ENCODE measurements around the gene USP34. TPM values are rescaled to one million over a fixed set of nuclear protein-coding genes. Genes with fewer than 3 reads are reported as not detected.

USP34 gene
- total RNA-seq, 1 experiment from 2014 or later, result 76.3 TPM

DNA sequence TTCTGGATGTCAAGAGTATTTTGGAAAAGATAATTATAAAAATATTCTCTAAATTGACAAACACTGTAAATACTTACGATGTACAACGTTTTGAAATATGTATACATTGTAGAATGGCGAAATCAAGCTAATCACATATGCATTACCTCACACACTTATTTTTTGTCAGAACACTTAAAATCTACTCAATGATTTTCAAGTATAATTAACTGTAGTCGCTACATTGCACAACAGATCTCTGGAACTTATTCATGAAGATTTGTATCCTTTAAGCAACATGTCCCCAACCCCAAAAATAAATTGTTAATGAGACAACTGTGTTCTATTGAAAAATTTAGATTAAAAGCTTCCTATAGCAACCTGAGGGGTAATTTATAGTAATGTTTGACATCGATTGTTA lies 249.1 kb downstream of the USP34 start:
- no peak overlapping the region for H2AFZ ChIP-seq (ENCODE audit: low read depth, low read length, poor library complexity, severe bottlenecking)
- no peak overlapping the region for H3K4me3 ChIP-seq (replicated peaks in 1 of 2; ENCODE audit: low read depth in 1 of 2, low read length in 2 of 2)
- H3K9ac ChIP-seq (ENCODE audit: low read length), result no peak overlapping the region
- intact Hi-C loops (cut with micrococcal nuclease), result no loop called here
- no TSS peak for BruUV-seq (replicated peaks)
- no peak overlapping the region for H3K27ac ChIP-seq (ENCODE audit: low read depth, low read length)
- no peaks in the 10 kb centered on the region for H3K9me2 ChIP-seq (ENCODE audit: insufficient read depth)
- POLR2A ChIA-PET, result no interaction called here
- DNase-seq (ENCODE audit: low read depth, low spot score), result no peak
- ATAC-seq, result no peak
- no peaks in the 10 kb centered on the region for H3K79me2 ChIP-seq (ENCODE audit: insufficient read depth, low read length)
- TF ChIP-seq, protein P1, sequence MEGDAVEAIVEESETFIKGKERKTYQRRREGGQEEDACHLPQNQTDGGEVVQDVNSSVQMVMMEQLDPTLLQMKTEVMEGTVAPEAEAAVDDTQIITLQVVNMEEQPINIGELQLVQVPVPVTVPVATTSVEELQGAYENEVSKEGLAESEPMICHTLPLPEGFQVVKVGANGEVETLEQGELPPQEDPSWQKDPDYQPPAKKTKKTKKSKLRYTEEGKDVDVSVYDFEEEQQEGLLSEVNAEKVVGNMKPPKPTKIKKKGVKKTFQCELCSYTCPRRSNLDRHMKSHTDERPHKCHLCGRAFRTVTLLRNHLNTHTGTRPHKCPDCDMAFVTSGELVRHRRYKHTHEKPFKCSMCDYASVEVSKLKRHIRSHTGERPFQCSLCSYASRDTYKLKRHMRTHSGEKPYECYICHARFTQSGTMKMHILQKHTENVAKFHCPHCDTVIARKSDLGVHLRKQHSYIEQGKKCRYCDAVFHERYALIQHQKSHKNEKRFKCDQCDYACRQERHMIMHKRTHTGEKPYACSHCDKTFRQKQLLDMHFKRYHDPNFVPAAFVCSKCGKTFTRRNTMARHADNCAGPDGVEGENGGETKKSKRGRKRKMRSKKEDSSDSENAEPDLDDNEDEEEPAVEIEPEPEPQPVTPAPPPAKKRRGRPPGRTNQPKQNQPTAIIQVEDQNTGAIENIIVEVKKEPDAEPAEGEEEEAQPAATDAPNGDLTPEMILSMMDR (IDR thresholded peaks at IDR 0.05 in 2 of 3, conservative IDR thresholded peaks at IDR 0.05 in 1 of 3; ENCODE audit: borderline replicate concordance in 1 of 3, insufficient read depth in 1 of 3, low read depth in 2 of 3, low read length in 2 of 3), result no peak
- no peak for TF ChIP-seq FOSL1 (IDR thresholded peaks at IDR 0.05; ENCODE audit: low read depth)
- no peak for TF ChIP-seq SIN3A (IDR thresholded peaks at IDR 0.05; ENCODE audit: low read depth)
- H3K27me3 ChIP-seq (ENCODE audit: insufficient read depth, low read length), result no peaks in the 10 kb centered on the region
- RAD21 ChIA-PET (ENCODE audit: low non-redundant PET in 1 of 2, low total read pairs in 2 of 2, uncharacterized antibody in 2 of 2, unreplicated experiment in 2 of 2), result no interaction called here
- no peak overlapping the region for H3K4me2 ChIP-seq (ENCODE audit: low read length)
- H4K20me1 ChIP-seq (ENCODE audit: insufficient read depth), result no peaks in the 10 kb centered on the region
- peaks cover 14 to 24% of the 10 kb centered on the region in 2 experiments for H3K36me3 ChIP-seq (ENCODE audit: control insufficient read depth in 1 of 2, insufficient read depth in 2 of 2, low read length in 2 of 2)
- H3K4me1 ChIP-seq (ENCODE audit: control insufficient read depth in 1 of 2, insufficient read depth in 2 of 2, low read length in 2 of 2), result peaks cover 0 to 3% of the 10 kb centered on the region in 2 experiments; a peak in 1 of 4 replicates
- CTCF ChIA-PET, result no interaction called here
- H3K9me3 ChIP-seq (ENCODE audit: control insufficient read depth in 1 of 2, insufficient read depth in 1 of 2, low read depth in 1 of 2, low read length in 2 of 2), result no peaks in the 10 kb centered on the region

DNA sequence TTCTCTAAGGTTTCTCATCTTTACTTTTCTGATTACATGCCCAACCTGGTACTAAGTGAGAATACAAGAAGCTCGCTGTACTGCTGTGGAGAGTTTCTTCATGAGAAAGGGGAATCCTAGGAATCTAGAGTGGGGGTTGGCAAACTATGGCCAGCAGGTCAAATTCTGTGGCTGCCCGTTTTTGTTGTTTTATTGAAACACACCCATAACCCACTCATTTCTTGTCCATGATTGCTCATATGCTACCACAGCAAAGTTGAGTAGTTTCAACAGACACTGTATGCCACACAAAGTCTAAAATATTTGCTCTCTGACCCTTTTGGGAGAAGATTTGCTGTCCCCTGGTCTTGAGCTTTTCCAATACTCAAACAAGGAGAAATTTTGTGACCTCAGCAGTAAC lies 250.1 kb downstream of the USP34 start:
- intact Hi-C loops (cut with micrococcal nuclease), result no loop called here
- no peak for ATAC-seq
- BruUV-seq (replicated peaks), result no TSS peak

More for the DNA sequence above, 250.1 kb downstream of the USP34 start:
- peaks cover 14 to 16% of the 10 kb centered on the region in 2 experiments; a peak in 3 of 4 replicates for H3K36me3 ChIP-seq (ENCODE audit: control insufficient read depth in 1 of 2, insufficient read depth in 2 of 2, low read length in 2 of 2)
- no peak overlapping the region for H3K4me2 ChIP-seq (ENCODE audit: low read length)
- ChIA-PET CTCF (no interaction called here), RAD21 (ENCODE audit: low non-redundant PET in 1 of 2, low total read pairs in 2 of 2, uncharacterized antibody in 2 of 2, unreplicated experiment in 2 of 2) (no interaction called here), POLR2A (no interaction called here)
- H3K9ac ChIP-seq (ENCODE audit: low read length), result no peak overlapping the region
- DNase-seq (ENCODE audit: low read depth, low spot score), result no peak
- no peak overlapping the region for H3K4me3 ChIP-seq (replicated peaks in 1 of 2; ENCODE audit: low read depth in 1 of 2, low read length in 2 of 2)
- no peaks in the 10 kb centered on the region for H3K27me3 ChIP-seq (ENCODE audit: insufficient read depth, low read length)
- H4K20me1 ChIP-seq (ENCODE audit: insufficient read depth), result no peaks in the 10 kb centered on the region
- H3K9me2 ChIP-seq (ENCODE audit: insufficient read depth), result no peaks in the 10 kb centered on the region
- H2AFZ ChIP-seq (ENCODE audit: low read depth, low read length, poor library complexity, severe bottlenecking), result no peak overlapping the region
- peaks cover 0 to 3% of the 10 kb centered on the region in 2 experiments; a peak in 1 of 4 replicates for H3K4me1 ChIP-seq (ENCODE audit: control insufficient read depth in 1 of 2, insufficient read depth in 2 of 2, low read length in 2 of 2)
- H3K9me3 ChIP-seq (ENCODE audit: control insufficient read depth in 1 of 2, insufficient read depth in 1 of 2, low read depth in 1 of 2, low read length in 2 of 2), result no peaks in the 10 kb centered on the region
- TF ChIP-seq CBX3 (IDR thresholded peaks at IDR 0.05; ENCODE audit: low read depth), result no peak
- no peak for TF ChIP-seq POLR2AphosphoS5 (IDR thresholded peaks at IDR 0.05; ENCODE audit: low read depth, low read length)
- no peak for TF ChIP-seq EZH2 (IDR thresholded peaks at IDR 0.05)
- TF ChIP-seq, protein P1 (IDR thresholded peaks at IDR 0.05 in 2 of 3, conservative IDR thresholded peaks at IDR 0.05 in 1 of 3; ENCODE audit: borderline replicate concordance in 1 of 3, insufficient read depth in 1 of 3, low read depth in 2 of 3, low read length in 2 of 3), result no peak
- TF ChIP-seq ELF1 (IDR thresholded peaks at IDR 0.05; ENCODE audit: borderline replicate concordance, low read depth), result no peak
- no peak for TF ChIP-seq CEBPB (IDR thresholded peaks at IDR 0.05; ENCODE audit: low read depth)
- TF ChIP-seq SP1 (IDR thresholded peaks at IDR 0.05; ENCODE audit: low read depth), result no peak
- no peak for TF ChIP-seq ZFX (IDR thresholded peaks at IDR 0.05)
- no peaks in the 10 kb centered on the region for H3K79me2 ChIP-seq (ENCODE audit: insufficient read depth, low read length)
- no peak overlapping the region for H3K27ac ChIP-seq (ENCODE audit: low read depth, low read length)

All from HCT116 (cell line).